SKM-1 treated with dmso at 0.1 percent for 144 hours (cell line): Measurements from ENCODE around the gene OR56B1.
A peak's percentile ranks its signal among the peaks of the same experiment; 100 is the strongest.
"Not testable (repeated sequence)": the region's sequence is repeated elsewhere in the genome, so short reads cannot be mapped to it uniquely, and the experiment has no call there.

Experiments used
- DNase-seq: peaks from one replicate; lab custom pipeline; 2025; ENCODE audit not compliant: unreplicated experiment; lab: John Stamatoyannopoulos, UW

Gene OR56B1, protein sequence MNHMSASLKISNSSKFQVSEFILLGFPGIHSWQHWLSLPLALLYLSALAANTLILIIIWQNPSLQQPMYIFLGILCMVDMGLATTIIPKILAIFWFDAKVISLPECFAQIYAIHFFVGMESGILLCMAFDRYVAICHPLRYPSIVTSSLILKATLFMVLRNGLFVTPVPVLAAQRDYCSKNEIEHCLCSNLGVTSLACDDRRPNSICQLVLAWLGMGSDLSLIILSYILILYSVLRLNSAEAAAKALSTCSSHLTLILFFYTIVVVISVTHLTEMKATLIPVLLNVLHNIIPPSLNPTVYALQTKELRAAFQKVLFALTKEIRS

DNA sequence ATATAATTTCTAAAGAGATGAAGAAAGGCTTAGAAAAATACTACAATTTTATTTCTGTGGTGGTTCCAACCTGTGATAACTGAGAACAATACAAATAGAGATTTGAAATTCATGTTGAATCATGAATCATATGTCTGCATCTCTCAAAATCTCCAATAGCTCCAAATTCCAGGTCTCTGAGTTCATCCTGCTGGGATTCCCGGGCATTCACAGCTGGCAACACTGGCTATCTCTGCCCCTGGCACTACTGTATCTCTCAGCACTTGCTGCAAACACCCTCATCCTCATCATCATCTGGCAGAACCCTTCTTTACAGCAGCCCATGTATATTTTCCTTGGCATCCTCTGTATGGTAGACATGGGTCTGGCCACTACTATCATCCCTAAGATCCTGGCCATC, at the start of gene OR56B1:
TSS of gene OR56B1 (plus strand) at position 53 of the 400 bp plus-strand sequence. CDS start at position 122, 69 bp downstream.
- DNase-seq = no peak

DNA sequence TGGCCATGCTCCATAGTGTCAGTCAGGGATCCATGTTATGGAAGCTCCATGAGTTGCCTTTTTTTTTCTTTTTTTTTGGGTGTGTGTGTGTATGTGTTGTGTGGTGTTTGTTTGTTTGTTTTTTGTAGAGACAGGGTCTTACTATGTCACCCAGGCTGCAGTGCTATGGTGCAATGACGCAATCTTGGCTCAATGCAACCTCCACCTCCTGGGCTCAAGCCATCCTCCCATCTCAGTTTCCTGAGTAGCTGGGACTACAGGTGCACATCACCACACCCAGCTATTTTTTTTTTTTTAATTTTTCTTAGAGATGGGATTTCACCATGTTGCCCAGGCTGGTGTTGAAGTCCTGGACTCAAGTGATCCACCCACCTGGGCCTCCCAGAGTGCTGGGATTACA, 47.8 kb upstream of the OR56B1 start:
- no peak for DNase-seq

DNA sequence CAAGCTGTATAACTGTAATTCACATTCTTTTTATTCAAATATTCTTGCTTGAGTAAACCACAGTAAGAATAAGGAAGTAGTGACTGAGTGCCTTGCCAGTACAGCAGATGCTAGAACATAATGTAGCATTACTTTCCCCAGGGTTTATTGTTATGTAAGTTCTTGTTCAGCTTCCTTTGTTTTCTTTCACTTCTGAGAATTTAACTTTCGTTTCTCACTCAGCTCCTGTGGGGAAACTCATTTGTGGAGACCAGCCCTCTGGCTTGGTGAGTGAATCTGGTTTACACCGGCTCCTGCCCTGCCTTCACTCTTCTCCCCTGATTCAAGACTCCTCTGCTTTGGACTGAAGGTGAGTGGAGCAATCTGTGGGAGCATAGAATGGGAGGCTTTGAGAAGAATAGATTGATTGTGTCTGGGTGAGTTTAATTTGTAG, 46.7 kb upstream of the OR56B1 start, which contains the start of gene TRIM22:
TSS of gene TRIM22 (plus strand) at position 240 of the 433 bp plus-strand sequence. CDS start 6,443 bp downstream, outside the sequence.
- DNase-seq = peak; percentile 93

DNA sequence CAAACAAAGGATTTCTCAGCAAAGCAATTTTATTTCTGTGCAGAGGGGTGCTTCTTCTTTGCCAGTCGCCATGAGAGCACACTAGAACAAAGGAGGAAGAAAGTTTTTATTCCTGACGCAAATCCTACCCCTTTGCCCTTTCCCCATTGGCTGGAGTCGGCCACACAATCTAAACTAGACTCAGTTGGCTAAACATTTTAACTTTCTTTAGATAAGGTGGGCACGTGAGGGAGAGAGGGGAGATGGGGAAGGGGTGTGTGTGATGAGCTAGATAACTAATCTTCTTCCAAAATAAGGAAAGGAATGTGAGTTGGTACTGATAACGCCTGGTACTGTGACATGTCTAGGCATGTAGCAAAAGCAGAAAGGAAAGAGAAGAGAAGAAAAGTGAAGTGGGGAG, 46.0 kb upstream of the OR56B1 start:
- DNase-seq = no peak

DNA sequence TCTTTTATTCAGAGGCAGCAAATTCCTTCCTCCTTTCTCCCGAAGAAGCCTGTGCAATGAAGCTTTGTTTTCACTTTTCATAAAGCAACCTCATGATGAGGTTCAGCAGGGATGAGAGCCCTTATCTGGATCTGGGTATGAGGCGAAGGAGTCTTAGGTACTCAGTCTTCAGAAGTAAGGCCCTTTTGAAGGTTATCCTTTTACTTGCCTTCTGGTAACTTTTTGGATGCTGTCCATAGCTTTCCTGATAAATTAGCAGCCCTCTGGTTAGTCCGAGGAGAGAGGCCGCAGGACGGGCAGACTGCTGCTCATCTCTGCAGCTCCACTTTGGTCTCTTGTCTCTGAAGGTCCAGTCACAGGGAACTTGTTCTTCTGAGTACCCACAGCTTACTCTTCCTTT, 45.5 kb upstream of the OR56B1 start:
- no peak for DNase-seq

DNA sequence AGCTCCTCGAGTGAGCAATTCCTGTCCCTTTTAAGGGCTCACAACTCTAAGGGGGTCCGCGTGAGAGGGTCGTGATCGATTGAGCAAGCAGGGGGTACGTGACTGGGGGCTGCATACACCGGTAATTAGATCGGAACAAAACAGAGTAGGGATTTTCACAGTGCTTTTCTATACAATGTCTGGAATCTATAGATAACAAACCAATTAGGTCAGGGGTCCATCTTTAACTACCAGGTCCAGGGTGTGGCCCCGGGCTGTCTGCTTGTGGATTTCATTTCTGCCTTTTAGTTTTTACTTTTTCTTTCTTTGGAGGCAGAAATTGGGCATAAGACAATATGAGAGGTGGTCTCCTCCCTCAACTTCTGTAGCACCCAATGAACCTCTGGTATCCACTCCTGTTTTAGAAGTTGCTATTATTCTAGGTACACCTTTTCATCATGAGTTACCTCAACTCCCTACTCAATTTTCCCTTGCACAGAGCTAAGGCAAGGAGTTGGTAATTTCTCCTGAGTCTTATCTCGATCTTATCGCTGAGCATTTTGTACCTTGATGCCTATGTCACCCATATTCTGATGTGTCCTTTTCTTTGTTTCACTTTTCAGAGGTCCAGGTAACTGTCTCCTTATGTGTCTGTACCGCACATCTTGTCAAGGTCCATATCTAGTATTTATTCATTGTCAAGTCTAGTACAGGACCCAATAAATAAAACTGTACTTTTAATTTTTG, 44.8 kb upstream of the OR56B1 start:
- not testable (repeated sequence) for DNase-seq

DNA sequence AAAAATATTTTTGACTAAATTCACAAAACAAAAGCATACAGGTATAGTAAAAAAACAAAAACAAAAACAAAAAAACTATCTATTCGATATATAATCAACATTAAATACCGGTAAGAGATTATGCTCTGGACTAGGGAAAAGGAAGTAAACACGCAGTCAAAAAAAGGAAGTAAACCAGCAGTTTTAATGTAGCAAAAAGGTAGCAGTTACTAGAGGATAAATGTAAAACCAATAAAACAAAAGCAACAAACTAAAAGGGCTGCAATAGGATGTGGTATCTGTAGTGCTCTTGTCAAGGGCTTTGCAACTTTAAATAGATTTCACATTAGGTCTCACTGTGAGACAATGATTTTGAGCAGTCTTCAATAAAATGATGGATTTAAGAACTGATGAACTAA, 44.3 kb upstream of the OR56B1 start:
- peak; percentile 40 for DNase-seq

DNA sequence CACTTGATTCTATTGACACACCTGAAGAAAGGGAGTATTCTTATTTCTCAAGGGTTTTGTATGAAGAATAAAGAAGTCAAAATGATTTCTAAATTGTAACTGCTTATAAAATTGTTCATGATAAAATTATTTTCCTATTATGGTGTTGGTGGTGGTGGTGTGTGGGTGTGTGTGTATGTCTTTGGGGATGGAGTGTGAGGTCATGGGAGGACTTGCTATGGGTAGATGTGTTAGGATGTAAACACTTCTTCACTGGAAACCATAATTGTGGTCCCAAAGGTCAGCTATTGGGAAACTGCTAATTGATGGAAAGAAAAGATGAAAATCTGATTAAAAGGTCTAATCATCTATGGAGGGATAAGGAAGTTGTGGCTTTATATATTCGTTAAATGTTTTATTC, 41.6 kb upstream of the OR56B1 start:
- DNase-seq = no peak

DNA sequence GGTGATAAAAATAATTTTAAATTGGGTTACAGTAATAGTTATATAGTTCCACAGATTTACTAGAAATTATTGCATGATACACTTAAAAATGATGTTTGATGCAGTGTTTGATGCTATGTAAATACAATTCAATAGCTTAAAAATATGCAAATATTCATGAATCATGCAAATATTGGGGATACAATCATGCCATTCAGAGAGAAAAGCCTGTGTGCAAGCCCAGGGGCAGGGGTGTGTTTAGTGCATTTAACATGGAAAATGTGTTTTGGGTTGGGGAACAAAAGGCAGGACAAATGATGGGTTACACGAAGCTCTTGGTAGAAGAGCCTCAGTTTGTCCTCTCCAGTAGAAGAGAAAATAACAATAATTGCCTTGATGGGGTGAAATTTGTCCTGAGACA, 40.7 kb upstream of the OR56B1 start:
- no peak for DNase-seq

DNA sequence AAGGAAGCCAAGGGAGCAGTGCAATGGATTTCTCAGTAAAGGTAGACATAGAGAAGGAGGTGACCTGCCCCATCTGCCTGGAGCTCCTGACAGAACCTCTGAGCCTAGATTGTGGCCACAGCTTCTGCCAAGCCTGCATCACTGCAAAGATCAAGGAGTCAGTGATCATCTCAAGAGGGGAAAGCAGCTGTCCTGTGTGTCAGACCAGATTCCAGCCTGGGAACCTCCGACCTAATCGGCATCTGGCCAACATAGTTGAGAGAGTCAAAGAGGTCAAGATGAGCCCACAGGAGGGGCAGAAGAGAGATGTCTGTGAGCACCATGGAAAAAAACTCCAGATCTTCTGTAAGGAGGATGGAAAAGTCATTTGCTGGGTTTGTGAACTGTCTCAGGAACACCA, 40.0 kb upstream of the OR56B1 start:
- no peak for DNase-seq

DNA sequence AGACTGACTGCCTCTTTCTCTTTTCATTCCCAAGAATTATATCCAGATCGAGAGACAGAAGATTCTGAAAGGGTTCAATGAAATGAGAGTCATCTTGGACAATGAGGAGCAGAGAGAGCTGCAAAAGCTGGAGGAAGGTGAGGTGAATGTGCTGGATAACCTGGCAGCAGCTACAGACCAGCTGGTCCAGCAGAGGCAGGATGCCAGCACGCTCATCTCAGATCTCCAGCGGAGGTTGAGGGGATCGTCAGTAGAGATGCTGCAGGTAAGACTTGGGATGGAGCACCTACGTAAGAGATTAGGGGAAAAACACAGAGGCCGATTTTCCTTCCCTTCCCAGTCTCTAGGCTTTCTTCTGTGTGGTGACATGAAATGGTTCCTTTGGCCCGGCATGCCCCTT, 38.0 kb upstream of the OR56B1 start:
- no peak for DNase-seq

DNA sequence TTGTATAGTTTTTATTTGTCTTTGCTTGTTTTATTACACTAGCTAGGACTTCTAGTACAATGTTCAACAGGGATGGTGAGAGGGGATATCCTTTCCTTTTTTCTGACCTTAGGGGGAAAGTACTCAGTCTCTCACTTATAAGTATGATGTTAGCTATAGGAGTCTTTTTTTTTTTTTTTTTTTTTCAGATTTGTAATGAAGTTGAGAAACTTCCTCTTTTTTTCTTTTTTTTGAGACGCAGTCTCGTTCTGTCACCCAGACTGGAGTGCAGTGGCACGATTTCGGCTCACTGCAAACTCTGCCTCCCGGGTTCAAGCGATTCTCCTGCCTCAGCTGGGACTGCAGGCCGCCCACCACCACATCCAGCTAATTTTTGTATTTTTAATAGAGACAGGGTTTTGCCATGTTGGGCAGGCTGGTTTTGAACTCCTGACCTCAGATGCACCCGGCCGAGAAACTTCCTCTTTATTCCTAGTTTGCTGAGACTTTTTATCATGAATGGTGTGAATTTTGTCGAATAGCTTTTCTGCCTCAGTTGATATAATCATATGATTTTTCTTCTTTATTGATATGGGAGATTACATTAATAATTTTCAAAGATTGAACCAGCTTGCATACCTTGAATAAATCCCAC, 35.7 kb upstream of the OR56B1 start:
- DNase-seq = peak; percentile 55

DNA sequence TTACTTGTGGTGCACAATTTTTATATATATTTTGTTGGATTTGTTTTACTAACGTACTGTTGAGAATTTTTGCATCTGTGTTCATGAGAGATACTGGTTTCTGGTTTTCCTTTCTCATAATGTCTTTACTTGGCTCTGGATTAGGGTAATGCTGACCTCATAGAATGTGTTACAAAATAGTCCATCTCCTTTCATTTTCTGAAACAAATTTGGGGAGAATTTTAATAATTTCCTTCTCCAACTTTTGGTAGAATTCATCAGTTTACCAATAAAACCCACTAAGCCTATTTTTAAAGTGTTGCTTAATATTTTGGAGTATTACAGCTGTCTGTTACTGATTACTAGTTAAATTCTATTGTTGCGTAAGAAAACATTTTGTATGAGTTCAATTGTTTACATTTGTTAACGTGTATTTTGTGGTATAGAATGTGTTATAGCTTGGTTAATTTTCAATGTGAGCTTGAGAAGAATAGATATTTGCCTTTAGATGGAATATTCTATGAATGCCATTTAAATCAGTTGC, 35.1 kb upstream of the OR56B1 start:
- no peak for DNase-seq

DNA sequence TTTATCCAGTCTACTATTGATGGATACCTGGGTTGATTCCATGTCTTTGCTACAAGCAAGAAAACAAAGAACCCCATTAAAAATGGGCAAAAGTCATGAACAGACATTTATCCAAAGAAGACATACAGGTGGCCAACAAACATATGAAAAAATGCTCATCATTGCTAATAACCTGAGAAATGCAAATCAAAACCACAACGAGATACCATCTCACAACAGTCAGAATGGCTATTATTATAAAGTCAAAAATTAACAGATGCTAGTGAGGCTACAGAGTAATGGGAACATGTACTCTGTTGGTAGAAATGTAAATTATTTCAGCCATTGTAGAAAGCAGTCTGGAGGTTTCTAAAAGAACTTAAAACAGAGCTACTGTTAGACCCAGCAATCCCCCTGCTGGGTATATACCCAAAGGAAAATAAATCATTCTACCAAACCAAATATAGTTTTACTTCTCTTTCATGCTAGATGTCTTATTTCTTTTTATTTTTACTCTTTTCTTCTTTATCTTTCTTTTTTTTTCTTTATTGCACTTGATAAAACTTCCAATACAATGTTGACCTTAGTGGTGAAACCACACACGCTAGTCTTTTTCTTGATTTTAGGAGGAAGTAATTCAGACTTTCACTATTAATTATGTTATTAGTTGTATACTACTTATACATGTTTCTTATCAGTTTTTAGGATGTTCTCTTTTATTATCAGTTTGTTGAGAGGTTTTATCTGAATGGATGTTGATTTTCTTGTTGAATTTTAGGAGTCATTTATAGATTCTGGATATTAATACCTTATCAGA, 32.3 kb upstream of the OR56B1 start:
- DNase-seq = no peak

DNA sequence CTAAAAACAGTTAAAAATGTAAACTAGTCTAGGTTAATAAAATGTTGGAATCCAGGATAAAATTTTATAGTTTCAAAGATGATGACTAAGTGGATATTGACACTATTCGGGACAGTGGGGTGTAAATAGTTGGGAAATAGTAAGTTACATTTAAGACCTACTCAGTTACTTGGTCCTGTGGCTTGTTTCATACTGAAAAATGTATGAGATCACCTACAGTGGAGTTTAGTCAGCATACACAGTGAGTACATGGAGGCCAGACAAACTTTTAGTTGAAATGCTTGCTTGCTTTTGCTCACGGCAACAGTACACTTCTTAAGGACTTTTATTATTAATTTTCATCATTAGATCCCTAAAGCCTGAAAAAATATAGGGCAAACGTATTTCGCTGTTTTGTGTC, 30.6 kb upstream of the OR56B1 start:
- DNase-seq = no peak

DNA sequence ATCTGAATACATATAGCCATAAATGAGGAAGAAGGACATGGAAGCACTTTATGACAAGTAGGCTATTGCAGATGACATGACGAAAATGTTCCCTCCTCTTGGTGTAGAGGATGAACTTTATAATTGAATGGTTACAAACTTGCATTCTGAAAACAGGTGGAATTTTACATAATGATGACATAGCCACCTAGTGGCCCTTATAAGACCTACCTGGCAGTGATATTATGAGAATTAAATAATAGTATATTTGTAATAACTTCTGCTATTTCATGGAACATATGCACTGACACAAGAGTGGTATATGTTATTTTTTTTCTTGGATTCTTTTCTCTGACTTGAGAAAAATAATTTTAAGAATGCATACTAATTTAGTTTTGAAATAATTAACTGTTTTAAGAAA, 23.7 kb upstream of the OR56B1 start:
- DNase-seq = no peak

DNA sequence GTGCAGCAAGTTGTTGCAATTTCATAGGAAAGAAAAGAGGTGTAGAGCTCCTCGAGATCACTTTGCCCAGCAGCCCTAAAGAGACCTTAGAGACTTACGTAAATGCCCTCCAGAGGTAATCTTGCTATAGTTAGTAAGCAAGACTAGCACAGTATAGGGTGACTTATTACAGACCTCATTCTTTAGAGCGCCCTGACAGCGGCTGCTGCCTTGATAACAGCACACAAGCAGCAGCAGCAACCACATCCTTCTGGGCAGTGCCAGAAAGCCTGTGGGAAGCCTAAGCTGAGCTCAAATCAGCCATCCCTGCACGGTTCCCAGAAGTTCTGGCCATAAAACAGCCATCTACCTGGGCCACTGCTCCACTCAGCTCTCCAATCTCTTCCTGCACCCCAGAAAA, 22.6 kb upstream of the OR56B1 start:
- DNase-seq = no peak

DNA sequence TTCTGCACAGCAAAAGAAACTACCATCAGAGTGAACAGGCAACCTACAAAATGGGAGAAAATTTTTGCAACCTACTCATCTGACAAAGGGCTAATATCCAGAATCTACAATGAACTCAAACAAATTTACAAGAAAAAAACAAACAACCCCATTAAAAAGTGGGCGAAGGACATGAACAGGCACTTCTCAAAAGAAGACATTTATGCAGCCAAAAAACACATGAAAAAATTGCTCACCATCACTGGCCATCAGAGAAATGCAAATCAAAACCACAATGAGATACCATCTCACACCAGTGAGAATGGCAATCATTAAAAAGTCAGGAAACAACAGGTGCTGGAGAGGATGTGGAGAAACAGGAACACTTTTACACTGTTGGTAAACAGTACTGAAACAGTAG, 19.7 kb upstream of the OR56B1 start:
- DNase-seq = not testable (repeated sequence)

DNA sequence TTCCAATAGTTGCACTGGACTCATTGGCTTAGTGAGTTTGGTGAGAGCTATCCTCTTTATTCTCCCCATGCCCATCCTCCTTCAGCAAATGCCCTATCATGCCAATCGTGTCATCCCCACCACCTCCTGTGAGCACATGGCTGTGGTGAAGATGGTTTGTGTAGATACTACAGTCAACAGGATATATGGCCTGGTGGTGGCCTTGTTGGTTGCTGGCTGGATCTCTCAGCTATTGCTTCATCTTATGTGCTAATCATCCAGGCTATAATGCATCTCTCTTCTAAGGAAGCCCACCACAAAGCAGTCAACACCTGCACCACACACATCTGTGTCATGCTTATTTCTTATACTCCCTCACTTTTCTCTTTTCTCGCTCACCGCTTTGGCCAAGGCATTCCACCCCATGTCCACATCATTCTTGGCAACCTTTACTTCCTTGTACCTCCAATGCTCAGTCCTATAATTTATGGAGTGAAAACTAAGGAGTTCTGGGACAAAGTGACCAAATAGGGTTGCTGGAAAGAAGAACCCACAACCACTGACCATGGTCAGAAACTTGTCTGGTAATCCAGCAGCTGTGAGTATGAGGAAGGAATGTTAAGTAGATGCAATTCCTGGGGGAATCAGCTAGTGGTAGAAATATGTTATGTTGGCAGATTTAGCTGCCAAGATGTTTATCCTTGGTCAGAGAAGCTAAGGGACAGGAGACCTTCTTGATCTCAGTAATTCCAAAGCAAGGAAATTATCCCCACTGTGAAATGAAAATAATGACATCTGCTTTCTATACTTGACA, 16.3 kb upstream of the OR56B1 start:
- no peak for DNase-seq

DNA sequence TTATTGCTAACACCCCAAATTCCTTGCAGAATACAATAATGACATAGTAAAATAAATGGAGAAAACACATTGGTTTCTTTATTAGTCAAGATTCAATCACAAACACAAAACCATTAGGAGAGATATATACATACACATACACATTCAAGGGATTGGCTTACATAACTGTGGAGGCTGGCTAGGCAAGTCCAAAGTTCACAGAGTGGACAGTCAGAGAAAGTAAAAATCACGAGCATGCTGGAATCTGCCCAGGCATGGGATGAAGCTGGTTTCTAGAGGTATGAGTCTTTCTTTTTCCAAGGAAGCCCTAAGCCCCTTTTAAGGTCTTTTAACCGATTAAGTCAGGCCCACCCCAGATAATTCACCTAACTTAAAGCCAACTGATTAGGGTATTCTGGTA, 13.6 kb upstream of the OR56B1 start:
- no peak for DNase-seq
